ENCODE data around the gene AFF3.
A peak's percentile ranks its signal among the peaks of the same experiment; 100 is the strongest.

AFF3 gene

GRCh38 chr2:99725820-99726219, 416.6 kb downstream of the AFF3 start:
- H3K27me3 ChIP-seq (ENCODE audit: control insufficient read depth in 1 of 2, insufficient read depth in 2 of 2, low read length in 2 of 2): no peaks in the 10 kb centered on the region
- H3K9me3 ChIP-seq (ENCODE audit: control insufficient read depth in 2 of 2, low read length in 2 of 2): peaks cover 8 to 9% of the 10 kb centered on the region in 2 donors
- H3K9ac ChIP-seq (ENCODE audit: low read length in 2 of 2): no peak overlapping the region
- no peaks in the 10 kb centered on the region for H3K4me1 ChIP-seq (ENCODE audit: control insufficient read depth, insufficient read depth, low read length)
- H3K36me3 ChIP-seq (ENCODE audit: control insufficient read depth in 2 of 2, insufficient read depth in 2 of 2, low read length in 2 of 2): no peaks in the 10 kb centered on the region
- no peak overlapping the region for H3K4me3 ChIP-seq (ENCODE audit: low read length in 2 of 2)
- H3K27ac ChIP-seq (ENCODE audit: low read length): no peak overlapping the region

GRCh38 chr2:99722476-99722875, 419.9 kb downstream of the AFF3 start:
- Histone ChIP-seq H3K9me3 (ENCODE audit: control insufficient read depth in 2 of 2, low read length in 2 of 2) (peaks cover 8 to 9% of the 10 kb centered on the region in 2 donors), H3K27ac (ENCODE audit: low read length) (no peak overlapping the region), H3K27me3 (ENCODE audit: control insufficient read depth in 1 of 2, insufficient read depth in 2 of 2, low read length in 2 of 2) (no peaks in the 10 kb centered on the region), H3K9ac (ENCODE audit: low read length in 2 of 2) (no peak overlapping the region), H3K4me1 (ENCODE audit: control insufficient read depth, insufficient read depth, low read length) (no peaks in the 10 kb centered on the region), H3K36me3 (ENCODE audit: control insufficient read depth in 2 of 2, insufficient read depth in 2 of 2, low read length in 2 of 2) (no peaks in the 10 kb centered on the region), H3K4me3 (ENCODE audit: low read length in 2 of 2) (no peak overlapping the region)

GRCh38 chr2:99719102-99719501, 423.3 kb downstream of the AFF3 start:
- Histone ChIP-seq H3K27ac (ENCODE audit: low read length) (no peak overlapping the region), H3K4me1 (ENCODE audit: control insufficient read depth, insufficient read depth, low read length) (no peaks in the 10 kb centered on the region), H3K4me3 (ENCODE audit: low read length in 2 of 2) (no peak overlapping the region), H3K27me3 (ENCODE audit: control insufficient read depth in 1 of 2, insufficient read depth in 2 of 2, low read length in 2 of 2) (no peaks in the 10 kb centered on the region), H3K36me3 (ENCODE audit: control insufficient read depth in 2 of 2, insufficient read depth in 2 of 2, low read length in 2 of 2) (no peaks in the 10 kb centered on the region), H3K9ac (ENCODE audit: low read length in 2 of 2) (no peak overlapping the region), H3K9me3 (ENCODE audit: control insufficient read depth in 2 of 2, low read length in 2 of 2) (peaks cover 8 to 9% of the 10 kb centered on the region in 2 donors)

GRCh38 chr2:99715956-99716355, 426.4 kb downstream of the AFF3 start:
- no peaks in the 10 kb centered on the region for H3K27me3 ChIP-seq (ENCODE audit: control insufficient read depth in 1 of 2, insufficient read depth in 2 of 2, low read length in 2 of 2)
- peaks cover 2% of the 10 kb centered on the region for H3K4me1 ChIP-seq (ENCODE audit: control insufficient read depth, insufficient read depth, low read length)
- no peaks in the 10 kb centered on the region for H3K36me3 ChIP-seq (ENCODE audit: control insufficient read depth in 2 of 2, insufficient read depth in 2 of 2, low read length in 2 of 2)
- no peak overlapping the region for H3K27ac ChIP-seq (ENCODE audit: low read length)
- no peaks in the 10 kb centered on the region for H3K9me3 ChIP-seq (ENCODE audit: control insufficient read depth in 2 of 2, low read length in 2 of 2)
- H3K4me3 ChIP-seq (ENCODE audit: low read length in 2 of 2): no peak overlapping the region
- H3K9ac ChIP-seq (ENCODE audit: low read length in 2 of 2): no peak overlapping the region

GRCh38 chr2:99714349-99714748, 428.0 kb downstream of the AFF3 start:
- Histone ChIP-seq H3K36me3 (ENCODE audit: control insufficient read depth in 2 of 2, insufficient read depth in 2 of 2, low read length in 2 of 2) (no peaks in the 10 kb centered on the region), H3K9me3 (ENCODE audit: control insufficient read depth in 2 of 2, low read length in 2 of 2) (no peaks in the 10 kb centered on the region), H3K9ac (ENCODE audit: low read length in 2 of 2) (no peak overlapping the region), H3K4me3 (ENCODE audit: low read length in 2 of 2) (no peak overlapping the region), H3K4me1 (ENCODE audit: control insufficient read depth, insufficient read depth, low read length) (peaks cover 8% of the 10 kb centered on the region), H3K27me3 (ENCODE audit: control insufficient read depth in 1 of 2, insufficient read depth in 2 of 2, low read length in 2 of 2) (no peaks in the 10 kb centered on the region), H3K27ac (ENCODE audit: low read length) (no peak overlapping the region)

- no peak overlapping the region for H3K27ac ChIP-seq (ENCODE audit: low read length)
- H3K4me1 ChIP-seq (ENCODE audit: control insufficient read depth, insufficient read depth, low read length): peaks cover 8% of the 10 kb centered on the region
- no peak overlapping the region for H3K9ac ChIP-seq (ENCODE audit: low read length in 2 of 2)
- no peaks in the 10 kb centered on the region for H3K27me3 ChIP-seq (ENCODE audit: control insufficient read depth in 1 of 2, insufficient read depth in 2 of 2, low read length in 2 of 2)
- peak overlapping the region in 1 of 2 donors; percentile 44 for H3K4me3 ChIP-seq (ENCODE audit: low read length in 2 of 2)
- no peaks in the 10 kb centered on the region for H3K9me3 ChIP-seq (ENCODE audit: control insufficient read depth in 2 of 2, low read length in 2 of 2)
- no peaks in the 10 kb centered on the region for H3K36me3 ChIP-seq (ENCODE audit: control insufficient read depth in 2 of 2, insufficient read depth in 2 of 2, low read length in 2 of 2)
These were observed 431.2 kb downstream of the AFF3 start for GRCh38 chr2:99711144-99711543.

- Histone ChIP-seq H3K27me3 (ENCODE audit: control insufficient read depth in 1 of 2, insufficient read depth in 2 of 2, low read length in 2 of 2) (no peaks in the 10 kb centered on the region), H3K27ac (ENCODE audit: low read length) (no peak overlapping the region), H3K9me3 (ENCODE audit: control insufficient read depth in 2 of 2, low read length in 2 of 2) (no peaks in the 10 kb centered on the region), H3K4me1 (ENCODE audit: control insufficient read depth, insufficient read depth, low read length) (peaks cover 8% of the 10 kb centered on the region), H3K4me3 (ENCODE audit: low read length in 2 of 2) (peak overlapping the region in 1 of 2 donors; percentile 44), H3K36me3 (ENCODE audit: control insufficient read depth in 2 of 2, insufficient read depth in 2 of 2, low read length in 2 of 2) (no peaks in the 10 kb centered on the region), H3K9ac (ENCODE audit: low read length in 2 of 2) (no peak overlapping the region)
These were observed 431.7 kb downstream of the AFF3 start for GRCh38 chr2:99710721-99711120.

GRCh38 chr2:99709229-99709628, 433.2 kb downstream of the AFF3 start:
- Histone ChIP-seq H3K36me3 (ENCODE audit: control insufficient read depth in 2 of 2, insufficient read depth in 2 of 2, low read length in 2 of 2) (no peaks in the 10 kb centered on the region), H3K4me1 (ENCODE audit: control insufficient read depth, insufficient read depth, low read length) (peaks cover 8% of the 10 kb centered on the region), H3K27ac (ENCODE audit: low read length) (no peak overlapping the region), H3K4me3 (ENCODE audit: low read length in 2 of 2) (no peak overlapping the region), H3K9me3 (ENCODE audit: control insufficient read depth in 2 of 2, low read length in 2 of 2) (no peaks in the 10 kb centered on the region), H3K27me3 (ENCODE audit: control insufficient read depth in 1 of 2, insufficient read depth in 2 of 2, low read length in 2 of 2) (no peaks in the 10 kb centered on the region), H3K9ac (ENCODE audit: low read length in 2 of 2) (no peak overlapping the region)

- H3K4me3 ChIP-seq (ENCODE audit: low read length in 2 of 2): no peak overlapping the region
- no peaks in the 10 kb centered on the region for H3K27me3 ChIP-seq (ENCODE audit: control insufficient read depth in 1 of 2, insufficient read depth in 2 of 2, low read length in 2 of 2)
- H3K9me3 ChIP-seq (ENCODE audit: control insufficient read depth in 2 of 2, low read length in 2 of 2): no peaks in the 10 kb centered on the region
- H3K36me3 ChIP-seq (ENCODE audit: control insufficient read depth in 2 of 2, insufficient read depth in 2 of 2, low read length in 2 of 2): no peaks in the 10 kb centered on the region
- H3K9ac ChIP-seq (ENCODE audit: low read length in 2 of 2): no peak overlapping the region
- H3K4me1 ChIP-seq (ENCODE audit: control insufficient read depth, insufficient read depth, low read length): peaks cover 8% of the 10 kb centered on the region
- H3K27ac ChIP-seq (ENCODE audit: low read length): no peak overlapping the region
These were observed 434.2 kb downstream of the AFF3 start for GRCh38 chr2:99708231-99708630.

GRCh38 chr2:99707592-99707991, 434.8 kb downstream of the AFF3 start:
- Histone ChIP-seq H3K27ac (ENCODE audit: low read length) (no peak overlapping the region), H3K9me3 (ENCODE audit: control insufficient read depth in 2 of 2, low read length in 2 of 2) (no peaks in the 10 kb centered on the region), H3K9ac (ENCODE audit: low read length in 2 of 2) (no peak overlapping the region), H3K4me1 (ENCODE audit: control insufficient read depth, insufficient read depth, low read length) (peaks cover 8% of the 10 kb centered on the region), H3K36me3 (ENCODE audit: control insufficient read depth in 2 of 2, insufficient read depth in 2 of 2, low read length in 2 of 2) (no peaks in the 10 kb centered on the region), H3K4me3 (ENCODE audit: low read length in 2 of 2) (no peak overlapping the region), H3K27me3 (ENCODE audit: control insufficient read depth in 1 of 2, insufficient read depth in 2 of 2, low read length in 2 of 2) (no peaks in the 10 kb centered on the region)

- H3K9me3 ChIP-seq (ENCODE audit: control insufficient read depth in 2 of 2, low read length in 2 of 2): no peaks in the 10 kb centered on the region
- H3K4me1 ChIP-seq (ENCODE audit: control insufficient read depth, insufficient read depth, low read length): peaks cover 8% of the 10 kb centered on the region
- H3K9ac ChIP-seq (ENCODE audit: low read length in 2 of 2): no peak overlapping the region
- no peaks in the 10 kb centered on the region for H3K36me3 ChIP-seq (ENCODE audit: control insufficient read depth in 2 of 2, insufficient read depth in 2 of 2, low read length in 2 of 2)
- H3K27me3 ChIP-seq (ENCODE audit: control insufficient read depth in 1 of 2, insufficient read depth in 2 of 2, low read length in 2 of 2): no peaks in the 10 kb centered on the region
- no peak overlapping the region for H3K4me3 ChIP-seq (ENCODE audit: low read length in 2 of 2)
- no peak overlapping the region for H3K27ac ChIP-seq (ENCODE audit: low read length)
These were observed 435.7 kb downstream of the AFF3 start for GRCh38 chr2:99706735-99707134.
